ENCODE data around the gene SEM1. TPM values are rescaled to one million over a fixed set of nuclear protein-coding genes. Genes with fewer than 3 reads are reported as not detected.
A peak's percentile ranks its signal among the peaks of the same experiment; 100 is the strongest.

SEM1 gene
- total and polyA plus RNA-seq, 2 of the 8 experiments (the other 6 are each of a cell fraction or from before 2014, with no cell fraction given) = 20.8 to 75.3 TPM

GRCh38 chr7:96723622-96724021, 14.0 kb upstream of the SEM1 start:
- FAIRE-seq (peak; percentile 48), DNase-seq (ENCODE audit: low read depth in 1 of 2, low spot score in 2 of 2) (no peak)
- Histone ChIP-seq H3K9me3 (ENCODE audit: insufficient read depth in 2 of 2, low read depth in 1 of 2, low read length in 1 of 2) (no peaks in the 10 kb centered on the region), H3K18ac (ENCODE audit: extremely low read depth, low read length) (no peak overlapping the region), H2BK120ac (replicated peaks; ENCODE audit: low read depth, low read length) (no peak overlapping the region), H3K14ac (ENCODE audit: insufficient read length) (no peak overlapping the region), H3K27me3 (replicated peaks in 1 of 4; ENCODE audit: control insufficient read depth in 3 of 4, extremely low read depth in 1 of 4, insufficient read depth in 3 of 4, low read length in 3 of 4) (no peaks in the 10 kb centered on the region), H3K27ac (ENCODE audit: low read depth, low read length) (no peak overlapping the region), H3K9ac (replicated peaks in 1 of 4; ENCODE audit: extremely low read depth in 1 of 4, low read depth in 3 of 4, low read length in 3 of 4) (no peak overlapping the region), H3K4me2 (ENCODE audit: insufficient read depth in 1 of 2, low read depth in 2 of 2, low read length in 2 of 2) (no peak overlapping the region), H3K56ac (replicated peaks; ENCODE audit: insufficient read length, low read depth, low read length) (no peak overlapping the region), H3K79me2 (ENCODE audit: control insufficient read depth in 1 of 2, insufficient read depth in 2 of 2, low read length in 2 of 2) (no peaks in the 10 kb centered on the region), H3K23ac (ENCODE audit: insufficient read length) (no peak overlapping the region), H3K36me3 (ENCODE audit: control insufficient read depth in 2 of 4, insufficient read depth in 4 of 4, low read length in 3 of 4) (no peaks in the 10 kb centered on the region), H3K23me2 (ENCODE audit: low read depth, low read length) (no peaks in the 10 kb centered on the region), H2BK15ac (ENCODE audit: low read length) (no peak overlapping the region), H2AK5ac (ENCODE audit: low read depth, low read length) (no peak overlapping the region), H2AFZ (ENCODE audit: low read length) (peak overlapping the region; percentile 81), H3K4ac (replicated peaks; ENCODE audit: insufficient read length, low read depth, low read length) (no peak overlapping the region), H4K5ac (ENCODE audit: insufficient read length, low read depth, low read length) (no peak overlapping the region), H3K79me1 (ENCODE audit: low read depth, low read length) (no peaks in the 10 kb centered on the region), H2BK12ac (ENCODE audit: low read depth, low read length) (no peak overlapping the region), H3K4me3 (ENCODE audit: extremely low read depth in 1 of 4, insufficient read depth in 2 of 4, low read depth in 3 of 4, low read length in 4 of 4) (no peak overlapping the region), H4K20me1 (replicated peaks in 1 of 2; ENCODE audit: control insufficient read depth in 1 of 2, insufficient read depth in 2 of 2, low read length in 2 of 2) (no peaks in the 10 kb centered on the region), H2BK20ac (ENCODE audit: low read length) (no peak overlapping the region), H4K91ac (replicated peaks; ENCODE audit: insufficient read length, low read length) (no peak overlapping the region), H2BK5ac (ENCODE audit: low read depth, low read length) (no peak overlapping the region), H4K8ac (ENCODE audit: extremely low read depth, insufficient read depth, low read length) (no peak overlapping the region), H3K4me1 (replicated peaks in 1 of 4; ENCODE audit: control insufficient read depth in 3 of 4, insufficient read depth in 4 of 4, low read length in 3 of 4) (peaks cover 0 to 7% (median under 1%) of the 10 kb centered on the region in 4 experiments; a peak in 3 of 7 replicates)
- ChIA-PET CTCF (ENCODE audit: partially characterized antibody) (no interaction called here), POLR2A (ENCODE audit: partially characterized antibody) (no interaction called here)
- TF ChIP-seq MAFK (IDR thresholded peaks at IDR 0.05; ENCODE audit: low read depth, low read length) (peak; percentile 96), JUN (IDR thresholded peaks at IDR 0.05; ENCODE audit: low read depth, low read length) (no peak), BACH1 (IDR thresholded peaks at IDR 0.05; ENCODE audit: low read length) (peak; percentile 80), SP2 (IDR thresholded peaks at IDR 0.05; ENCODE audit: low read length) (no peak), CEBPB (IDR thresholded peaks at IDR 0.05; ENCODE audit: low read depth, low read length) (peak; percentile 74; the same call in 1 of the 2 replicates)
- 54% methylated on average over 4 of the region's 4 CpGs; no CpG with 5 or more reads in 1 of the 2 experiments for WGBS, 2 experiments (ENCODE audit: extremely low coverage in 1 of 2, insufficient coverage in 1 of 2, insufficient read length in 1 of 2, insufficient replicate concordance in 2 of 2, low coverage in 1 of 2, low lambda C conversion rate in 2 of 2, missing lambda C conversion rate in 1 of 2)
